Skeletal muscle tissue (tissue), 4 donors: ENCODE measurements around the gene FTO. TPM values are rescaled to one million over a fixed set of nuclear protein-coding genes. Genes with fewer than 3 reads are reported as not detected.

Experiments used
- H3K27ac ChIP-seq: one replicate; pipeline ENCODE4 v1.7.0; 2013; ENCODE audit warnings: mild to moderate bottlenecking, low read depth, low read length, inconsistent platforms
- H3K27me3 ChIP-seq, 3 donors: one replicate each; pipeline ENCODE4 v1.7.0; 2013; ENCODE audit warnings: low read length in 3 of 3; ENCODE audit not compliant: control insufficient read depth in 3 of 3, insufficient read depth in 3 of 3
- H3K36me3 ChIP-seq, 3 donors: one replicate each; pipeline ENCODE4 v1.7.0; 2013; ENCODE audit warnings: low read length in 3 of 3; ENCODE audit not compliant: control insufficient read depth in 3 of 3, insufficient read depth in 3 of 3
- H3K4me1 ChIP-seq, 3 donors: one replicate each; pipeline ENCODE4 v1.7.0; 2013; ENCODE audit warnings: low read length in 3 of 3, mild to moderate bottlenecking in 3 of 3; ENCODE audit not compliant: control insufficient read depth in 3 of 3, insufficient read depth in 3 of 3
- H3K4me3 ChIP-seq, 3 donors: one replicate each; pipeline ENCODE4 v1.7.0; 2013; ENCODE audit warnings: low read length in 3 of 3
- H3K9ac ChIP-seq, 3 donors: one replicate each; pipeline ENCODE4 v1.7.0; 2013; ENCODE audit warnings: low read length in 3 of 3, mild to moderate bottlenecking in 3 of 3, moderate library complexity in 2 of 3, low read depth in 1 of 3
- H3K9me3 ChIP-seq, 3 donors: one replicate each; pipeline ENCODE4 v1.7.0; 2013; ENCODE audit warnings: low read length in 3 of 3; ENCODE audit not compliant: control insufficient read depth in 3 of 3
- total RNA-seq: library from RNA; depleted of rRNA; stranded (reverse); fragments of >200 nt; gene quantifications from one replicate; pipeline ENCODE4 v1.2.3, GENCODE V29; 2014
- donor health status: Osteomylitis.

FTO gene
- total RNA-seq, 1 donor from 2014 or later: 37.1 TPM

- Histone ChIP-seq H3K4me1 (peaks cover 13 to 20% (median 15%) of the 10 kb centered on the region in 3 donors), H3K9me3 (no peaks in the 10 kb centered on the region), H3K27me3 (no peaks in the 10 kb centered on the region), H3K4me3 (no peak overlapping the region), H3K9ac (no peak overlapping the region), H3K36me3 (no peaks in the 10 kb centered on the region), H3K27ac (no peak overlapping the region)
Measured at GRCh38 chr16:53743149-53743566, 39.2 kb downstream of the FTO start.

GRCh38 chr16:53744449-53744848 lies 40.5 kb downstream of the FTO start:
- H3K4me1 ChIP-seq: peaks cover 13 to 20% (median 15%) of the 10 kb centered on the region in 3 donors
- H3K27ac ChIP-seq: no peak overlapping the region
- H3K9ac ChIP-seq: no peak overlapping the region
- H3K4me3 ChIP-seq: no peak overlapping the region
- H3K27me3 ChIP-seq: no peaks in the 10 kb centered on the region
- no peaks in the 10 kb centered on the region for H3K9me3 ChIP-seq
- H3K36me3 ChIP-seq: no peaks in the 10 kb centered on the region

DNA sequence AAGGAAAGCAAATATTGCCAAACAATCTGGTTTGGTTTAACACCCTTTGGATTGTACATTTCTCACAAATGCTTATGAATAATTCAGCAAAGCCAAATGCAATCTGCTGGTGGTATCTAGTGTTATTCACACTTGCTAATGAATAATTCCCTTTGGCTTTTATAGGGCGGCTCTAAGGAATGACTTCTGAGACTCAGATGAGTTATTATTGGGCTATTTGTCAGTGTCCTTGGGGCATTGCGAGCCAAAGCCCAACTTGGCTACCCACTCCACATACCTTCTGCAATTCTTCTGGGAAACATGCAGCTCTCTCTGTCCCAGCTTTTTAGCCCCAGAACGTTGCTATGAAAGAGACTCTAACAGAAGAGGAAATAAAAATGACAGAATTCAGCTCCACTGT lies 41.1 kb downstream of the FTO start:
- H3K9ac ChIP-seq: no peak overlapping the region
- no peak overlapping the region for H3K4me3 ChIP-seq
- H3K27ac ChIP-seq: no peak overlapping the region
- no peaks in the 10 kb centered on the region for H3K36me3 ChIP-seq
- H3K4me1 ChIP-seq: peaks cover 13 to 20% (median 15%) of the 10 kb centered on the region in 3 donors
- no peaks in the 10 kb centered on the region for H3K27me3 ChIP-seq
- no peaks in the 10 kb centered on the region for H3K9me3 ChIP-seq

GRCh38 chr16:53745753-53746266 lies 41.9 kb downstream of the FTO start:
- Histone ChIP-seq H3K9me3 (no peaks in the 10 kb centered on the region), H3K27ac (no peak overlapping the region), H3K36me3 (no peaks in the 10 kb centered on the region), H3K4me1 (peaks cover 13 to 20% (median 15%) of the 10 kb centered on the region in 3 donors), H3K9ac (no peak overlapping the region), H3K27me3 (no peaks in the 10 kb centered on the region), H3K4me3 (no peak overlapping the region)

DNA sequence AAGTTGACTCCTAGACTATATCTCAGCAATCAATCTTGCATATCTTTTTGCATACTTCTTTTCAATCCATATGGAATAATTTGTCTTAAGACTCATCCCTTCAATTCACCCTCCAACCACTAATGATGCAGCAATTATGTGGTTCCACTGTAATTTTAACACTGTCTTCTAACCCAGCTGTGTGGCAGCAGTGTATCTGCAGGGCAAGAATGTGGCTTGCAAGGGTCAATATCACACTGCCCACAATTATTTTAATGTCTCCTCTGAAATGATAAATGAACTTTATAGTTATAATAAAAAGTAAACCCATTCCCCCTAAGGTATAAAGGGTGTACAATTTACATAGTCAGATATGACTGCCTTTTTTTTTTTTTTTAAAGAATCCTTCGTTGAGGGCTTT lies 48.6 kb downstream of the FTO start:
- Histone ChIP-seq H3K9ac (no peak overlapping the region), H3K4me3 (no peak overlapping the region), H3K27ac (no peak overlapping the region), H3K9me3 (no peaks in the 10 kb centered on the region), H3K27me3 (no peaks in the 10 kb centered on the region), H3K36me3 (no peaks in the 10 kb centered on the region), H3K4me1 (peaks cover 8 to 13% (median 12%) of the 10 kb centered on the region in 3 donors)

DNA sequence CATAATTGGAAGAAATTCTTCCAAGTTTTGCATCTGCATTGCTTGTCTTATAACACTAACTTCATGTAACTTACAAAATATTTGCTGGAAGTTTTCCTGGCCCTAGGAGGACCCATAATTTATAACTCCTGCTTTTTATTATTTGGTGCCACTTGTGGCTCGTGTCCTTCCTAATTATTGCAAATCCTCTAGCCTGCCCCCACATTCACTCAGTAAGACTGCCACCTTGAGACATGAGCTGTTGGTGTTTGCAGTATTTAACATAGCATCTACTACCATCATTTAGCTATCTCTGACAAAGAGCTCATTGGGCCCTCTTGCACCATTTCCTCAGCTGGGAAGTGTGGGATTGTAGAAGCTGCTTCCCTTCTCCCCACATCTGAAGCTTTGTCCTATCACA lies 49.5 kb downstream of the FTO start:
- Histone ChIP-seq H3K27me3 (no peaks in the 10 kb centered on the region), H3K4me1 (peaks cover 8 to 13% (median 12%) of the 10 kb centered on the region in 3 donors), H3K4me3 (no peak overlapping the region), H3K9ac (no peak overlapping the region), H3K9me3 (no peaks in the 10 kb centered on the region), H3K27ac (no peak overlapping the region), H3K36me3 (no peaks in the 10 kb centered on the region)

DNA sequence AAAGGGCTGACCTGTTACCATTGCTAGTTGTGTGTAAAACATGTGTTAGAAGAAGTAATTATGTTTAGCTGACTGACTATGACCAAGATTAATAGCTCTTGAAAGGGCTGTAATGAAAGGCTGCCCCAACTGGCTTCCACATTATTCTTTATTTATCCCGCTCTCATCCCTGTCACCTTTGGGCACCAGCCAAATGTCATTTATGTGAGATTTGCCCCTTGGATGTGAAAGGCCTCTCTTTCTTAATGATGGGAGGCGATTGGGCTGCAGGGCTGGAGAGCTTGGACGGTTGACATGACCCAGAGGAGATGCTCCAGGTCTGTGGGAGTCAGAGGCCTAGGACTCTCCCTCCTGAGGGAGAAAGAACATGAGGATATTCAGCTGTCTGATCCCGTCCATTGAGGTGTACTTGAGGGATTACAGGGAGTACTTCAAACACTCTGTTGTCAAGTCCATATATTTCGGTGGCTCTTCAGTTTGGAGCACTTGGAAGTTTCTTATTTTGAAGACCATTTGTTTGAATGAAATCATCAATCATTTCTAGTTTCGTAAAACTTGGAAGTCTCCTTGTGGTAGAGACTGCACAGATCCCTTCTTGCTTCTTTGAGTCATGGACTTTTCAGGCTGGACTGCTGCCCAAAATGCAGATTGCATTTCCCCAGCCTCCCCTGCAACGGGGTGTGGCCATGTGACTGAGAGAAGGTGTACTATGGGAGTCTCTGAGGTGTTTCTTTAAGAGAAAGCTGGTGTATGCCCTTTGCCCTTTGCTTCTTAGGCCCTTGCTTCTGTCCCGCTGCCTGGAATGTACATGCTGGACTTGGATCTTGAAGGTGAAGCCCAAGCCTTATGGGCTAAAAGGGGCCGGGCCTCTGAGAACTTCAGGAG lies 51.3 kb downstream of the FTO start:
- Histone ChIP-seq H3K27ac (no peak overlapping the region), H3K4me1 (peaks cover 8 to 13% (median 12%) of the 10 kb centered on the region in 3 donors), H3K27me3 (no peaks in the 10 kb centered on the region), H3K36me3 (no peaks in the 10 kb centered on the region), H3K9ac (no peak overlapping the region), H3K9me3 (no peaks in the 10 kb centered on the region), H3K4me3 (no peak overlapping the region)

DNA sequence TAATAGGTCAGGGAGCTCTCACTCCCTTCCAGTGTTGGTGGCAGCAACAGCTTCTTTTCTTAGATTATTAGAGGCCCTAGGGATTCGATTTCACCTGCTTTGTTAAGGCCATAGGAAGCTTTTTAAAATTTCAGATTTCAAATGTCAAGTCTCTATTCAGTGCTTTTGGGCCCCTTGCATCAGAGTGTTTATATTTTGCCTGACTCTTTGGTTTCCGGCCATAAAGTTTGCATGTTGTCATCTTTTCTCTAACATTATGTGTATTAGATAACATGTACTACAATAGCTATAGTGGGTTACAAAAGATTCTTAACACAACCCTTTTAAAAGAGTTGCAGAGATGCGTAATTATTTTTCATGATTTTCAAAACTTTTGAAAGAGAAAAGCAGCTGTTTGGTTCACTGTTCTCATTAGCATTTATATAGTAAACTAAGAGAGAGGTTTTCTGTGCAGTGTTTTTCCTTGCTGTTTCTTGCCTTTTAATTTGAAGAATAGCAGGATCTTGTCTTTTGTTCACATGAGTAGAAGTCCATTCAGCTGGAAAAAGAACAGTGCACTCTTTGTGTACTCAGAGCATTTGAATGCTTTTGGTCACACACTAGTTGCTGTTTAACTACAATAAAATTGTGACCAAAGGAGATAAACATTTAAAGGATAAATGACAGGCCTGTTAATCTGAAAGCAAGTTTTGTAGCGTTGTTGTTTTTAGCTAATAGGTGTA lies 52.5 kb downstream of the FTO start:
- no peak overlapping the region for H3K27ac ChIP-seq
- H3K4me3 ChIP-seq: no peak overlapping the region
- H3K4me1 ChIP-seq: peaks cover 8 to 13% (median 12%) of the 10 kb centered on the region in 3 donors
- no peaks in the 10 kb centered on the region for H3K9me3 ChIP-seq
- no peaks in the 10 kb centered on the region for H3K36me3 ChIP-seq
- no peak overlapping the region for H3K9ac ChIP-seq
- H3K27me3 ChIP-seq: no peaks in the 10 kb centered on the region

DNA sequence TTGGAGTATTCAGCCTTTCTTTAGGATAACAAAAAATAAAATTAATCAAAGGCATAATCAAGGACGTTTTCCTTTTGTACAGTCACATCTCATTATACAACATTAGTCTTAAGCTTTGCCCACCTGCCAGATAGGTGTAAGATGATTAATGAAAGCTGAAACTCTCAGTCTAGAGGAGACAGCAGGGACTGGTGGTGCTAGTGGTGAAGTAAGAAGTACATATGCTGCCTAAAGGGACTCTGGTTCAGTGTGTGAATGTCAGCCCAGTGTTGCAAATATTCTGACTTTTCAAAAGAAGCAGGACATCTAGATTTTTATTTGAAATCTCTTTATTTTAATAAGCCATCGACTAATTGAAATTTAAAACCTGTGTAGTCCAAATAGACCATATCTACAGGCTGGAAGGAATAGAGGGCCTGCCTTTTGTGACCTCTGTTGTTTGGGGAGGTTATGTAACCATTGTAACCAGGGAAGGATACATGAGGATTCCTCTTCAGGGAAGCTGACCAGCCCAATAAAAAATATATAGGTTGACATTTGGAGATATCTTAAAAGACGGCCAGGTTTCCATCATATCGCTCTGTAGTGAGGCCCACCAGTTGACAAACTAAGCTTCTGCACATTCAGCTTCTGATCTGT lies 54.1 kb downstream of the FTO start:
- Histone ChIP-seq H3K36me3 (no peaks in the 10 kb centered on the region), H3K27ac (no peak overlapping the region), H3K9me3 (no peaks in the 10 kb centered on the region), H3K4me1 (peaks cover 8 to 13% (median 12%) of the 10 kb centered on the region in 3 donors), H3K4me3 (no peak overlapping the region), H3K27me3 (no peaks in the 10 kb centered on the region), H3K9ac (no peak overlapping the region)
